Naive thymus-derived CD4-positive, alpha-beta T cell (primary cell): Measurements from ENCODE around the gene DNAH3. TPM values are rescaled to one million over a fixed set of nuclear protein-coding genes. Genes with fewer than 3 reads are reported as not detected.
"Not testable (repeated sequence)": the region's sequence is repeated elsewhere in the genome, so short reads cannot be mapped to it uniquely, and the experiment has no call there.

Experiments used
- ATAC-seq: fragments of 150-1000 bp; cut with Tn5 transposase; 2 replicates; pipeline ENCODE4 v1.10.0; 2021; ENCODE audit warnings: mild to moderate bottlenecking, moderate library complexity
- CTCF ChIA-PET: fragments of 350-600 bp; sonication (Branson Sonifier 250); formaldehyde crosslinking; loops from one replicate; lab custom pipeline; 2021; ENCODE audit warnings: antibody characterized with exemption; lab: Charles Lee
- POLR2A ChIA-PET: fragments of 350-600 bp; sonication (Branson Sonifier 250); formaldehyde crosslinking; loops from one replicate; lab custom pipeline; 2021; ENCODE audit warnings: antibody characterized with exemption, inconsistent platforms; lab: Charles Lee
- DNase-seq, 9 donors: peaks; one replicate each; pipeline versions ENCODE4 v3.0.0 to v3.0.0-alpha.2; 2020 to 2022; ENCODE audit warnings: mixed read lengths in 1 of 9
- H3K27ac ChIP-seq: one replicate; pipeline ENCODE4 v1.7.0; 2013; ENCODE audit warnings: mild to moderate bottlenecking, low read depth, low read length, moderate library complexity
- H3K27me3 ChIP-seq, 2 donors: one replicate each; pipeline ENCODE4 v1.7.0; 2013; ENCODE audit warnings: low read length in 2 of 2, mild to moderate bottlenecking in 2 of 2, moderate library complexity in 2 of 2; ENCODE audit not compliant: control insufficient read depth in 2 of 2, insufficient read depth in 2 of 2
- H3K36me3 ChIP-seq, 3 experiments: 1 replicate in 2 of 3; 2 replicates in 1 of 3; pipeline ENCODE4 v1.7.0; 2013; ENCODE audit warnings: low read length in 3 of 3, mild to moderate bottlenecking in 3 of 3, moderate library complexity in 1 of 3; ENCODE audit not compliant: insufficient read depth in 3 of 3, control insufficient read depth in 2 of 3
- H3K4me1 ChIP-seq, 2 donors: one replicate each; pipeline ENCODE4 v1.7.0; 2013; ENCODE audit warnings: low read length in 2 of 2, mild to moderate bottlenecking in 2 of 2, moderate library complexity in 1 of 2; ENCODE audit not compliant: control insufficient read depth in 2 of 2, insufficient read depth in 2 of 2
- H3K4me3 ChIP-seq: 2 replicates; pipeline ENCODE4 v1.7.0; 2013; ENCODE audit warnings: mild to moderate bottlenecking, low read length
- H3K9me3 ChIP-seq, 3 experiments: 1 replicate in 2 of 3; 2 replicates in 1 of 3; pipeline ENCODE4 v1.7.0; 2013; ENCODE audit warnings: low read length in 3 of 3; ENCODE audit not compliant: control insufficient read depth in 2 of 3
- H3K27ac Mint-ChIP-seq, 9 donors: one replicate each; pipeline ENCODE4 v1.8.0; 2020 to 2022; ENCODE audit warnings: mixed read lengths in 9 of 9, mild to moderate bottlenecking in 8 of 9, moderate library complexity in 5 of 9, inconsistent platforms in 2 of 9
- H3K27me3 Mint-ChIP-seq, 5 donors: one replicate each; pipeline ENCODE4 v1.8.0; 2021 to 2022; ENCODE audit warnings: mixed read lengths in 5 of 5, mild to moderate bottlenecking in 1 of 5
- H3K36me3 Mint-ChIP-seq, 5 donors: one replicate each; pipeline ENCODE4 v1.8.0; 2020 to 2022; ENCODE audit warnings: mixed read lengths in 5 of 5, mild to moderate bottlenecking in 3 of 5, inconsistent platforms in 1 of 5
- H3K4me1 Mint-ChIP-seq, 7 donors: one replicate each; pipeline ENCODE4 v1.8.0; 2020 to 2022; ENCODE audit warnings: mixed read lengths in 7 of 7, mild to moderate bottlenecking in 3 of 7, inconsistent platforms in 1 of 7
- H3K4me3 Mint-ChIP-seq, 10 donors: one replicate each; pipeline ENCODE4 v1.8.0; 2020 to 2022; ENCODE audit warnings: mild to moderate bottlenecking in 10 of 10, mixed read lengths in 10 of 10, moderate library complexity in 6 of 10, inconsistent platforms in 2 of 10
- H3K9me3 Mint-ChIP-seq, 11 donors: one replicate each; pipeline ENCODE4 v1.8.0; 2020 to 2022; ENCODE audit warnings: mixed read lengths in 11 of 11, mild to moderate bottlenecking in 4 of 11, inconsistent platforms in 1 of 11, moderate library complexity in 1 of 11
- intact Hi-C, 2 donors: fragments of 100-400 bp; cut with micrococcal nuclease; formaldehyde crosslinking; loops; one replicate each; pipeline ENCODE4 v1.15.1; 2023
- polyA plus RNA-seq, 2 donors: library from polyadenylated mRNA; unstranded; fragments of 300-500 nt; fragmentation: Illumina TruSeq; gene quantifications; one replicate each; pipeline ENCODE4 v1.2.3, GENCODE V29; 2021
- total RNA-seq, 6 experiments: library from RNA in 5 of 6; stranded (reverse) in 5 of 6; gene quantifications; 1 replicate in 5 of 6; 2 replicates in 1 of 6; pipeline ENCODE4 v1.2.3 and lab custom pipeline; 2021 to 2026

The DNAH3 gene
- total and polyA plus RNA-seq, 7 experiments from 2014 or later: not detected

DNA sequence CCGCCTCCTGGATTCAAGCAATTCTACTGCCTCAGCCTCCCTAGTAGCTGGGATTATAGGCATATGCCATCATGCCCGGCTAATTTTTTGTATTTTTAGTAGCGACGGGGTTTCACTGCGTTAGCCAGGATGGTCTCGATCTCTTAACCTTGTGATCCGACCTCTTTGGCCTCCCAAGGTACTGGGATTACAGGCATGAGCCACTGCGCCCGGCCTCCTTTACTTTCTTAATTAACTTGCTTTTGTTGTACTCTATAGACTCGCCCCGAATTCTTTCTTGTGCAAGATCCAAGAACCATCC lies 205.1 kb downstream of the DNAH3 start:
- CTCF ChIA-PET, H3K36me3 Mint-ChIP-seq, H3K4me1 ChIP-seq, H3K9me3 ChIP-seq, DNase-seq, H3K27me3 ChIP-seq, H3K27ac ChIP-seq, H3K4me3 Mint-ChIP-seq, H3K9me3 Mint-ChIP-seq, H3K4me3 ChIP-seq, ATAC-seq, POLR2A ChIA-PET, H3K36me3 ChIP-seq: not testable (repeated sequence)
- Mint-ChIP-seq H3K4me1 (peaks cover 0 to 42% (median 5%) of the 10 kb centered on the region in 7 donors), H3K27ac (peak overlapping the region in 1 of 9 donors; percentile 58), H3K27me3 (peaks cover 0 to 12% (median 0%) of the 10 kb centered on the region in 5 donors)
- intact Hi-C loops: loop anchor here (1.0 to 5.0 kb wide), 4 partner anchors 45 to 139 kb away; partner anchors contain the start of genes DCUN1D3 (in 1 of the 2), ERI2 (in 1 of the 2), LYRM1 (in 1 of the 2) and REXO5 (in 1 of the 2)

DNA sequence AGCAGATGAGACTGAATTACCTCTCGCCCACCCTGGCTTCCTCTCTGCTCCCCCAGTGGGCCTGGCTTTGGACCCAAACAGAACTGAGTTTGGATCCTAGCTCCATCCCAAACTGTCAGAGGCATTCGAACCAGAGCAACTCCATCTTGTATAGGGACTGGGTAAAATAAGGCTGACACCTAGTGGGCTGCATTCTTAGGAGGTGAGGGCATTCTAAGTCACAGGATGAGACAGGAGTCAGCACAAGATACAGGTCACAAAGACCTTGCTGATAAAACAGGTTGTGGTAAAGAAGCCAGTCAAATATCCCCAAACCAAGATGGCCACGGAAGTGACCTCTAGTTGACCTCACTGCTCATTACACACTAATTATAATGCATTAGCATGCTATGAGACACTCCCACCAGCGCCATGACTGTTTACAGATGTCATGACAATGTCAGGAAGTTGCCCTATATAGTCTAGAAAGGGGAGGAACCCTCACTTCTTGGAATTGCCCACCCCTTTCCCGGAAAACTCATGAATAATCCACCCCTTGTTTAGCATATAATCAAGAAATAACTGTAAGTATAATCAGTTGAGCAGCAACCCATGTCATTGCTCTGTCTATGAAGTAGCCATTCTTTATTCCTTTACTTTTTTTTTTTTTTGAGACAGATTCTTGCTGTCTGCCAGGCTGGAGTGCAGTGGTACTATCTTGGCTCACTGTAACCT lies 205.6 kb downstream of the DNAH3 start:
- no peaks in the 10 kb centered on the region for H3K36me3 ChIP-seq
- intact Hi-C loops: loop anchor here (1.0 to 5.0 kb wide), 4 partner anchors 45 to 138 kb away; partner anchors contain the start of genes DCUN1D3 (in 1 of the 2), ERI2 (in 1 of the 2), LYRM1 (in 1 of the 2) and REXO5 (in 1 of the 2)
- H3K4me1 ChIP-seq: no peaks in the 10 kb centered on the region
- no peaks in the 10 kb centered on the region for H3K9me3 ChIP-seq
- H3K4me3 ChIP-seq: no peak overlapping the region
- CTCF ChIA-PET: interaction anchor here (0.6 kb wide), 1 partner anchor 113 kb away, joined by 3 read pairs; no protein-coding TSS in a partner anchor
- H3K4me1 Mint-ChIP-seq: peaks cover 0 to 42% (median 5%) of the 10 kb centered on the region in 7 donors
- peak in 5 of 9 donors; percentile 3 to 32 (median 4) for DNase-seq
- H3K27me3 Mint-ChIP-seq: peaks cover 0 to 8% (median 0%) of the 10 kb centered on the region in 5 donors
- no peak overlapping the region for H3K27ac ChIP-seq
- no peaks in the 10 kb centered on the region for H3K36me3 Mint-ChIP-seq
- no peaks in the 10 kb centered on the region for H3K9me3 Mint-ChIP-seq
- H3K4me3 Mint-ChIP-seq: no peak overlapping the region
- POLR2A ChIA-PET: no interaction called here
- H3K27me3 ChIP-seq: no peaks in the 10 kb centered on the region
- H3K27ac Mint-ChIP-seq: peak overlapping the region in 1 of 9 donors; percentile 64
- ATAC-seq: peak; percentile 74

GRCh38 chr16:20942256-20942655 lies 208.4 kb downstream of the DNAH3 start:
- CTCF ChIA-PET: no interaction called here
- DNase-seq: no peak
- H3K9me3 ChIP-seq: no peaks in the 10 kb centered on the region
- H3K27me3 ChIP-seq: no peaks in the 10 kb centered on the region
- POLR2A ChIA-PET: no interaction called here
- ATAC-seq: no peak
- no peak overlapping the region for H3K4me3 ChIP-seq
- H3K27ac ChIP-seq: no peak overlapping the region
- no peaks in the 10 kb centered on the region for H3K36me3 ChIP-seq
- H3K4me1 Mint-ChIP-seq: peaks cover 0 to 54% (median 5%) of the 10 kb centered on the region in 7 donors
- no peaks in the 10 kb centered on the region for H3K27me3 Mint-ChIP-seq
- intact Hi-C loops: no loop called here
- H3K36me3 Mint-ChIP-seq: no peaks in the 10 kb centered on the region
- no peaks in the 10 kb centered on the region for H3K4me1 ChIP-seq
- no peaks in the 10 kb centered on the region for H3K9me3 Mint-ChIP-seq
- H3K27ac Mint-ChIP-seq: peak overlapping the region in 1 of 9 donors; percentile 25
- no peak overlapping the region for H3K4me3 Mint-ChIP-seq

- Histone ChIP-seq H3K4me3 (no peak overlapping the region), H3K9me3 (no peaks in the 10 kb centered on the region), H3K27me3 (no peaks in the 10 kb centered on the region), H3K4me1 (no peaks in the 10 kb centered on the region), H3K36me3 (no peaks in the 10 kb centered on the region), H3K27ac (no peak overlapping the region)
- intact Hi-C loops: no loop called here
- peak overlapping the region in 1 of 9 donors; percentile 78 for H3K27ac Mint-ChIP-seq
- DNase-seq (no peak), ATAC-seq (no peak)
- peak overlapping the region in 1 of 10 donors; percentile 79 for H3K4me3 Mint-ChIP-seq
- peaks cover 0 to 54% (median 5%) of the 10 kb centered on the region in 7 donors for H3K4me1 Mint-ChIP-seq
- no peaks in the 10 kb centered on the region for H3K36me3 Mint-ChIP-seq
- POLR2A ChIA-PET: no interaction called here
- no peaks in the 10 kb centered on the region for H3K9me3 Mint-ChIP-seq
- H3K27me3 Mint-ChIP-seq: peaks cover 0 to 7% (median 0%) of the 10 kb centered on the region in 5 donors
- CTCF ChIA-PET: interaction anchor here (0.7 kb wide), 1 partner anchor 1148 kb away, joined by 3 read pairs; no protein-coding TSS in a partner anchor
Observed at GRCh38 chr16:20941636-20941926, 209.1 kb downstream of the DNAH3 start.

- Histone ChIP-seq H3K27me3 (no peaks in the 10 kb centered on the region), H3K4me1 (no peaks in the 10 kb centered on the region), H3K36me3 (no peaks in the 10 kb centered on the region), H3K27ac (no peak overlapping the region), H3K4me3 (no peak overlapping the region), H3K9me3 (no peaks in the 10 kb centered on the region)
- no peaks in the 10 kb centered on the region for H3K9me3 Mint-ChIP-seq
- H3K4me1 Mint-ChIP-seq: peaks cover 0 to 54% (median 5%) of the 10 kb centered on the region in 7 donors
- no peak for DNase-seq
- POLR2A ChIA-PET: no interaction called here
- intact Hi-C loops: no loop called here
- CTCF ChIA-PET: interaction anchor here (0.7 kb wide), 1 partner anchor 1149 kb away, joined by 3 read pairs; no protein-coding TSS in a partner anchor
- peak; percentile 32 for ATAC-seq
- peaks cover 0 to 7% (median 0%) of the 10 kb centered on the region in 5 donors for H3K27me3 Mint-ChIP-seq
- peak overlapping the region in 1 of 10 donors; percentile 79 for H3K4me3 Mint-ChIP-seq
- no peaks in the 10 kb centered on the region for H3K36me3 Mint-ChIP-seq
- H3K27ac Mint-ChIP-seq: peak overlapping the region in 1 of 9 donors; percentile 78
Observed at GRCh38 chr16:20940871-20941635, 209.6 kb downstream of the DNAH3 start.

DNA sequence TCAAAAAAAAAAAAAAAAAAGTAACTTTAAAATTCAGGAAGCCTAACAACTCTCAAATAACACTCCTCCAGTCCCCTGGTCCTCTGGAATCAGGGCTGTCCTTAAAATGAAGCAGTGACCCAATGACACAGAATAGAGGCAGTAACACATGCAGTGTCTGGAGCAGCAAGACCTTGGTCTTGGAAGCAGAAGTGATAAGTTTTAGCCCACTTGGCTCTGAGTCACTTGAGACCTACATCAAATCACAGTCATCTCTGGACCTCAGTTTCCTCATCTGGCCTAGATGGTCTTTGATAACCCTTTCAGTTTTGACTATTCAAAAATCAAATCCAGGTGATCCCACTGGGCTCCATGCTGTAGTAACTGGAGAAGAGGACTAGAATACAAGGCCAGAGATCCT lies 211.0 kb downstream of the DNAH3 start:
- Histone ChIP-seq H3K27me3 (no peaks in the 10 kb centered on the region), H3K4me1 (no peaks in the 10 kb centered on the region), H3K27ac (no peak overlapping the region), H3K4me3 (no peak overlapping the region), H3K9me3 (no peaks in the 10 kb centered on the region), H3K36me3 (no peaks in the 10 kb centered on the region)
- Mint-ChIP-seq H3K4me1 (peaks cover 0 to 47% (median 5%) of the 10 kb centered on the region in 7 donors), H3K27me3 (peaks cover 0 to 7% (median 0%) of the 10 kb centered on the region in 5 donors), H3K4me3 (no peak overlapping the region), H3K9me3 (no peaks in the 10 kb centered on the region), H3K27ac (no peak overlapping the region), H3K36me3 (no peaks in the 10 kb centered on the region)
- ChIA-PET CTCF (no interaction called here), POLR2A (no interaction called here)
- DNase-seq (no peak), ATAC-seq (no peak)
- intact Hi-C loops: no loop called here
